ENCODE results near the gene IL18RAP. TPM values are rescaled to one million over a fixed set of nuclear protein-coding genes. Genes with fewer than 3 reads are reported as not detected.

The IL18RAP gene, protein sequence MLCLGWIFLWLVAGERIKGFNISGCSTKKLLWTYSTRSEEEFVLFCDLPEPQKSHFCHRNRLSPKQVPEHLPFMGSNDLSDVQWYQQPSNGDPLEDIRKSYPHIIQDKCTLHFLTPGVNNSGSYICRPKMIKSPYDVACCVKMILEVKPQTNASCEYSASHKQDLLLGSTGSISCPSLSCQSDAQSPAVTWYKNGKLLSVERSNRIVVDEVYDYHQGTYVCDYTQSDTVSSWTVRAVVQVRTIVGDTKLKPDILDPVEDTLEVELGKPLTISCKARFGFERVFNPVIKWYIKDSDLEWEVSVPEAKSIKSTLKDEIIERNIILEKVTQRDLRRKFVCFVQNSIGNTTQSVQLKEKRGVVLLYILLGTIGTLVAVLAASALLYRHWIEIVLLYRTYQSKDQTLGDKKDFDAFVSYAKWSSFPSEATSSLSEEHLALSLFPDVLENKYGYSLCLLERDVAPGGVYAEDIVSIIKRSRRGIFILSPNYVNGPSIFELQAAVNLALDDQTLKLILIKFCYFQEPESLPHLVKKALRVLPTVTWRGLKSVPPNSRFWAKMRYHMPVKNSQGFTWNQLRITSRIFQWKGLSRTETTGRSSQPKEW
- polyA plus RNA-seq (ENCODE audit: insufficient read length in 10 of 10), result under 1 TPM in 9 of 10 donors, not detected in 1; 0.15 to 0.70 (median 0.36) TPM
- long read RNA-seq, donor 1, result 0 reads
- long read RNA-seq, donor 2, result 0 reads
- long read RNA-seq, donor 3, result 0 reads
- long read RNA-seq, donor 4, result 0 reads
- long read RNA-seq, donor 5, partial matches to known transcripts, result 0 of 1 reads
- long read RNA-seq, donor 5, other reads (novel, unspliced or antisense), result 0 of 1 reads
- long read RNA-seq, donor 6, result 0 reads
- long read RNA-seq, donor 7, result 0 reads
- long read RNA-seq, donor 8, result 0 reads
- long read RNA-seq, donor 9, result 0 reads

DNA sequence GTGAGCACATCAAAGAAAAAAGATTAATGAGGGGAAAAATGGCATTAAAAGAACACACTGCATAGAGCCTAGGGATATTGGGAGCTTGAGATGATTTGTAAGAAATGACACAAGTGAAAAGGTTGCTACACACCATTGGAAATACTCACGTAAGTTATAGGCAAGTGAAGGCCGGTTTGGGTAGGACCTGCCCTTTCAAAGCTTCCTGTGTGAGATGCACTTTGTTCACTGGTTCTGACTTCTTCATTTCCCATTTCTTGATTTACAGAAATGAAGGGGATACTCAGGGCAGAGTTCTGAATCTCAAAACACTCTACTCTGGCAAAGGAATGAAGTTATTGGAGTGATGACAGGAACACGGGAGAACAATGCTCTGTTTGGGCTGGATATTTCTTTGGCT is at the start of gene IL18RAP:
Gene IL18RAP, plus strand, starts transcription at position 251 of the 400 bp plus-strand sequence. Its CDS starts 118 bp downstream, at position 369.
- no peak for DNase-seq

DNA sequence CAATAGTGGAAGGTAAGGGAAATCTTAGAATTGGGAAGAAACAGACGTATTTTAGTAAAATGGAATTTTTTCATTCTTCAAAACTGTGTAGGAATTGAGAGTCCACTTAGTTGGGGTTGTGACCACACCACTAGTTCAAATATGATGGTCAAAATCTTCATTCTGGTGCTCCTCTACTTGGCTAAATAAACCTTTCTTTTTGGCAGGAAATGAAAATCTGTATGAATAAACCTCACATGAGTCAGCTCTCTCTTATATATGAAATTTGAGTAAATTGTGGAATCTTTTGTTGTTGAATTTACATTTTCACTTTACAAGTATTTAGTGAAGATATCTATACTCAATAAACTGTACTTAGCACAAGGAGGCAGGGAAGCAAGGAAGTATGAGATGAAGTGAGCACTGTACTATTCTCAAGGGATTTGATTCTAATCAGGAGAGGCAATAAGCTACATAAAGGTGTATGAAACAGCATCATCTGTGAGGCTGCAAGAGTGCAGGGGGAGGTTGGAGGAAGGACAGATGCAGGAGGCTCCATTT is 46.8 kb upstream of the IL18RAP start:
- no peak for DNase-seq

DNA sequence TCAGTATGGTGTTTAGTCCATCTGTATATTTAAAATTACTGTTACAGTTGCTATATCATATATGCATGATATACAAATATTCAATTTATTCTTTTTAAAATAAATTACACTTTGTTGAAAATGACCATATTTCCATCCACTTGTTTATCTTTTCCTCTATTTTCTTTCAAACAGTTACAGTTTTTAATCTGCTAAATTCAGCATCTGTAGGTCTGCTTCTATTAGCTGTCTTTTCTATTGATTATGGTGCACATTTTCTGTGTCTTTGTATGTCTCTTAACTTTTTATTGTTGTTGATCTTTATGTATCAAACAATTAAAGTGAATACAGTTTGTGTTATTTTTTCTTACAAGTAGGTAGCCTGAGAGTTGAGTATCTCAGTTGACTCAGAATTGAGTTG is 39.2 kb upstream of the IL18RAP start:
- no peak for DNase-seq

DNA sequence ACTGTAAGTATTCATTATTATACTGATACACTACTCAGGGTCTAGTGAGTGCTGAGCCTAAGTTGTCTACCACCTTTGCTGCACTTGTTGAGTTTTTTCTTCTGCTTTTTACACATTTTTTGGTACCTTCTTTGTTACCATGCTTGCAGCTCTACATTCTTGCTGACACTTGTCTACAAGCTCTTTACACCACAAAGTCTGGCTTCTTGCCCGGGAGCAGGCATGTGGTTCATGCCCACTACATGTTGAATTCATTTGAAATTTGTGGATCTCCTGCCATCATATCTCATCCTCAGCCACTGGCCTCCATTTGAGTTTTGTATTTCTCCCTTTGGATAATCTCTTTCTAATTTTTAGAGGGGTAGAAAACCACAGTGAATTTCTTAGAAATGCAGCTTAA is 37.4 kb upstream of the IL18RAP start:
- DNase-seq, result no peak

DNA sequence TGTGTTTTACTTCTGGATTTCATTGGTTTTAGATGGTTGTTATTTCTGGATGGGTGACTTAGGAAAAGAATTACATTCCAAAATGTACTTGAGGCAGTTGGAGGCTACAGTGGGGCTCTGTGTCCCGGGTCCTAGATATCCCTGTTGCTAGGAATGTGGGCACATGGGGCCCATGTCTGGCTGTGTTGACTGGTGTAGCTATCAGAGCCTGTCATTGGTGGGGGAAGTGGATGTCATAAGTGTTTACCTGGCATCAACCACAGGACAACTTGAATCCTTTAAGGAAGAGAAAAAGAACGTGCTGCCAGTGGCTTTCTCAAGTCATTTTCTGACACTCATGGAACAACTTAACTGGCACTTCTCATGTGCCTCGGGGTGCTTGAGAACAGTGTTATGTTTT is 37.0 kb upstream of the IL18RAP start:
- DNase-seq, result no peak

DNA sequence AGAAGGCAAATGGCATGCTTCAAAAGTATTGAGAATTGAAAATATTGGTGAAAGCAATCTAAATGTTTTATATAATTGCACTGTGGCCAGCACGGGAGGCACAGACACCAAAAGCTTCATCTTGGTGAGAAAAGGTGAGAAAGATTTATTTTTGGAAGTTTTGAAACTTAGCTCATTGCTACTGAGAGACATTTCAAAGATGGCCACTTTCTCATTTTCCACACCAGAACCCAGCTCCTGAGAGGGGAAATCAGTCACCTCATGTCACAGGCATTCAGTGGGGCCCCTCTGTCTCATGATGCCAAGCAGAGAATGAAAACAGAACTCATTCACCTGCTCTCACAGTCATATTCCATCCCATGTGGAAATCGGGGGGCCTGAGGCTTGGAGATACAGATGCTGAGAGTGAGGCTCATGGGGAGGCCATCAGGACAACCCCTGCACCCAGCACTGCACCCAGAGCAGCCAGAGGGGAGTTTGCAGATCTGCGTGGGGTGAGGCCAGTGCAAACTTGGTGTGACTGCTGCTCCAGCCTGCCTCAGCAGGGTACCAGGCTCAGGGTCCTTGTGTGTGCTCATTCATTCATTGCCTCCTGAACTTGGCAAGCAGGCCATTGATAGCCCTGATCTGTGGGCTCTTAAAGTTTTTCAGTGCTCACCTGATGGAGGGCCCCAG is 36.0 kb upstream of the IL18RAP start:
- DNase-seq, result no peak

DNA sequence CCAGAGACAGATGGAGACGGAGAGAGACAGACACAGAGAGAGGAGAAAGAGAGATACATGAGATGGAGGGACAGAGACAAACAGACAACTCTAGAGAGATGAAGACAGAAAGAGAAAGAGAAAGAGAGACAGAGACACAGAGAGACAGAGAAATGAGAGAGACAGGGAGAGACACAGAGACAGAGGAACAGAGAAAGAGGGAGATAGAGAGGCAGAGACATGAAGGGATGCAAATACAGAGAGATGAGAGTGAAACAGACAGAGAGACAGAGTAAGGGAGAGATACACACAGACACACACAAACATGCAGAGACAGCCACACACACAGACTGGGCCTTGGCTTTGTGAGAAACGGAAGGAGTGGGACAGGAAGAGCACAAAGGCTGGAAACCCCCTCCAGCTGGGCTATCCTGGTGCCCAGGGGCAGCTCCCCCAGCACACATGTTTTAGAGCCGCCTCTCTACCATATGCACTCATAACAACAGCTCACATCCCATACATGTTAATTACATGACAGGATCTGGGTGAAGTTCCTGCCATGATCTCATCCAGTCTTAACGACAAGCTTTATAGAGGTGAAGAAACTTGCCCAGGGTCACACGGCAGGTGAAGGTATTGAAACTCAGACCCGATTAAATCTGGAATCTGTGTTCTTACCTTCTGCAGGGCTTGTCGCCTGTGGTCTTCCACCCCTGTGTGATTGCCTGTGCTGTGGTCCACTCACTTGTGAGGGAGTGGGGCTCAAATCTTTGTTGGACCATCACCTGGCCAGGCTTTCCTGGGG is 35.0 kb upstream of the IL18RAP start:
- DNase-seq, result no peak

DNA sequence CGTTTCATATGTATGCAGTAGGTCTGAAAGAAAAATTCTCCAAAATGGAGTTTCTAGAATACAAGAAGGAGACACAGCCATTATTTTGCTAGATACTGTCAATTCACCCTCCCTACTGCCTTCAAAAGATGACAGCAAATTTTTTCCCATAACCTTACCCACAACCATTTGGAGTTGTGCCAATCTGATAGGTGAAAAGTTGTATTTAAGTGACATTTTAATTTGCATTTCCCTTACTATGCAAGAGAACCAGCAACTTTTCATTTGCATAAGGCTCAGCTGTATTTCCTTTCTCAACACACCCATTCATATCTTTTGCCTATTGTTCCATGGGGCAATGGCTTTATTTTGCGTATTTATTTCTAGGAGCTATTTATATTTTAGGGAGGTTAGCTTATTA is 31.4 kb upstream of the IL18RAP start:
- DNase-seq, result no peak

DNA sequence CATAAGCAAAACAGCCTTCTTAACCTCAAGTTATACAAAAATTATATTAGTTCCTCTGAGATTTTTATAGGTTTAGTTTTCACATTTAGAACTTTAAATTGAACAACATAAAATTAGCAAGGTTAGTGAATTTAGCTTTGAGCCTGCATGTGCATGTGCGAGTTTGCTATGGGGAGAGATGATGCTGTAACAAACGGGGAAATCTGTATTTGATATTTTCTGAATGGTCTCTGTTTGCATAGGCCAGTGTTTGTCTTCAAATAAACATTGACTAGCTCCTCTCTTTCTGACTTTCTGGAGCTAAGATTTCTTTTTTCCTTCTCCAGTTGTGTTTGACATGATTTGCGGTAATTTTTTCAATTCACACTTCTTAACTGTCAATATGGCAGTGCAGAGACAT is 30.9 kb upstream of the IL18RAP start:
- no peak for DNase-seq

DNA sequence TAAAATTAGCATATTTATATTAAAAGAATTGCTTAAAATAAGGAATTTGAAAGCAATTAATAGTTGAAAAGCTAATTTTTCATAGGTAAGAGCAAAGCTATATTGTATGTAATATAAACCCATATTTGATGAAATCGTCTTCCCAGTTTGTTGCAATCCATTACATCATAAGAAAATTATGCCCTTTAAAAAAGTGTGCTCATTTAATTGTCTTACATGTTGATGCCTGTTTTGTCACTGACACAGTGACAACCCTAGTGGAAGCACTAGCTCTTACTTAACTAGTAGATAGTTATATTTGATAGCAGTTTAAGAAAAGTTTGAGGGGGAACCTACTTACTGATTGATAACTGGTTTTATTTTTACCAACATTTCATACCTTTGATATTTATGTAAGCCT is 30.0 kb upstream of the IL18RAP start:
- no peak for DNase-seq

DNA sequence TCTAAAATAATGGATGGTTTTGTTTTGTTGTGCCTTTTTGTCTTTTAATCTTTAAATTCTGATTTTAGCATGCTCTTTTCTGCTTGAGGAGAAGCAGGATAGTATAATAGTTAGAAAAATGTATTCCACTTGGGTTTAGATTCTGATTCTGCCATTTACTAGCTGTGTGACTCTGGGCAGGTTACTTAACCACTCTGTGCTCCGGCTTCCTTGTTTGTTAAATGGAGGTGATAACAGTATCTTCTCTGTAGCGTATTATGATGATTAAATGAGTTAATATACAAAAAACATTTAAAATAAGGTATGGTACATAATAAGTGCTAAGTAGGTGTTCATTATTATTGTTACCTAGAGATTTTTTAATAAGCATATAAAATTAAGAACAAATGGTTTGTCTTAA is 26.9 kb upstream of the IL18RAP start:
- no peak for DNase-seq

DNA sequence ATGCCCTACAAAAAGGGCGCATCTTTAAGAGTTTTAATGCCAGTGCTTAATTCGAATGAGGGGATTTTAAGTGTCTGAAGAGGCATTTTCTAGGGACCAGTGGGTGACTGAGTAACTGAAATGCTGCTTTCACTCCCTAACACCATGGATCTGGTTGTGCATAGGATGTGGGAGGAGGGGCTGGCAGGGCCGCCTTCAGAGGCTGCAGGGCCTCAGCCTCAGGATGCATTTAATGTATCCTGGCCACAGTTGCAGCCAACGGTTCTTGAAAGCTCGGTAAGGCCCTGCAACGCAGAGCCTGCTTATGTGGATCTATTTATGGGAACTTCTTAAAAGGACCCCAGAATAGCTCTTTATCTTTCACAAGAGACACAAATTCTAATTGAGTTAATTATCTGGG is 25.8 kb upstream of the IL18RAP start:
- DNase-seq, result peak in 1 of 3 donors; percentile 2

DNA sequence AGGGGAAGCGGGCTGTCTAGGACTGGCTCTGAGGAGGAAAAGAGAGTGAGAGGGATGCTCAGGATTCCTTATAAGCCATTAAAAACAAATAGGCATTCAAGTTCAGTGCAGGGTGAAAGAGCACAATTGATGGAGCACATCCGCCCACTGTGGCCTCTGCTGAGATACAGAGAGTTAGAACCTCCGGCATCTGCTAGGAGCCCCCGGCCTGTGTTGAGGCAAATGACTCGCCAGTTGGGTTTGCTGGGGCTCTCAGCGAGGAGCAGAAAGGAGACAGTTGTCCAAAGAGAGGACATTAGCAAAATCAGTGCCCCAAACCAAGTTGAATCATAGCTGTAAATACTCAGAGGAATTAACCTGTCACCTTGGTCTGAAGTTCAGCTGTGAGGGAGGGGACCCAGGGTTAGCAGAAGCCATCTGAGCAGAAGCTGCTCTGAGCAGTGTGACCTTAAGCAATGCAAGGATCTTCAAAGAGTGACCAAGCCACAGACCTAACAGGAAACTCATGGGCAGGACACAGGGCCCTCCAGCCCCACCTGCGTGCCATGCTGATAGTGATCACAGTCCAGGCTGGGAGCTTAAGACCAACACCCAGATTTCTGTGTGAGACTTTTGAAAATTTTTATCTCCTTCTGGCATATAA is 23.3 kb upstream of the IL18RAP start:
- no peak for DNase-seq

DNA sequence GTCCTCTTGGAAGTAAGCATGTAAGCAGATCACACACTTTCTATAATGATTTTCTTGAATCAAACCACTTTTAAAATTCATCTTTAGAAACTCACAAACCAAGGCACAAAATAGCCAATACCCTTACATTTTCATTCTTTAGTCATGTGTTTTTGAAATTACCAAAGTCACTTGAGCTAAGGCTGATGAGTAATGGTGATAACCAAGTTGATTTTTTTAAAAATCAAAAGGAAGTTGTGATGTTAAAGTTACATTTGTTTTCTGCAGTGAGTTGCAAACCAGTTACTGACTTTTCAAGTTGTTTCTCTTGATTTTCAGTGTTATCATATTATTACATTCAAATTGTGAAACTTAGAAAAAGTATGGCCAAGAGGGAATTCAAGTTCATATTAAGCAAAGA is 21.5 kb upstream of the IL18RAP start:
- no peak for DNase-seq

DNA sequence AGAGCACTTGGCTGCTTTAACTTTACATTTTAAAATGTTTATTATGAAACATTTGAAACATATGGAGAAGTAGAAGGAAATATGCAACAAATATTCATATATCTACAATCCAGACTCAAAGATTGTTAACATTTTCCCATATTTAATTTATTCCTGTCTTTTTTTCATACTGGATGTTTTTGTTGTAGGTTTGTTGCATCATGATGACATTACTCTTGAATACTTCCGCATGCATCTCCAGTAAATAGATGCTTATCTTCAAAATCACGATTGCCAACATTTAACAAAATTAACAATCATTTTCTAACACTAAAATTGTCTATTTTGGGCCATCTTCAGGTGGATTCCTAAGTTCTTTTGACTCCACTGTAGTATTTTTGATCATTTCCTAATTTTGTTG is 21.1 kb upstream of the IL18RAP start:
- no peak for DNase-seq

DNA sequence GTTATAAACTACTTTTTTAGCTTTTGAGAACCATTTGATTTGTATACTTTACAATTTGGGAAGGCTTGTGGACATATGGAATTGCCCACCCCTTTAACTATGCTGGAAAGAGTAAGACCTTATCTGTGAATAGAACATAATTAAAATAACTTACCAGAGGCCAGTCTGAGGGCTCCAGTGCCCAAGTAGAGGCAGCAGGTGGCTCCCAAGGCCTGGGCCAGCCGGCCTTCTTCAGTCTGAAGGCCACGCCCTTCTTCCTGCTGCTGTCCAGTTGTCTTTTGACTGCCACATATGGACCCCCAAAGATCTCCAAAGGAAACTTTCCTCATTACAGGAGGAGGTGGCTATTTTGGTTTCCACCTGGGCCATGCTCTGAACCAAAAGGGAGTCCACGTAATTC is 12.0 kb upstream of the IL18RAP start:
- DNase-seq, result no peak

DNA sequence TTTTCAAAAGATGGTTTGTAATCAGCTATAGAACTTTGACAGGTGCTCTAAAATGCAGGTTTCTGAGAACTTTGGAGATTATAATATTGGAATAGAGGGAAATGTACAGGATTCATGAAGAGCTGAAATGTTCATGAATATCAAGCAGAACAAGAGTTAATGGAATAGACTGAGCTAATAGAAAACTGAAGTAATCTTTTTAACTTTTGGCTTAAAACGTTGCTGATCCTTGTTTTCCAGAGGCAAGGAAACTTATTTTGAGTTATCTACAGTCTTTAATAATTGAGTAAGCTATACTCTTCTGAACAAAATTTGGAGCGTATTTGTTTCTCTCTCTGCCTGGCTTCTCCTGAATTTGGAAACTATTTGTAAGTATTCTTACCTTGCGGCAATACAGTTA is 10.8 kb upstream of the IL18RAP start:
- DNase-seq, result no peak

DNA sequence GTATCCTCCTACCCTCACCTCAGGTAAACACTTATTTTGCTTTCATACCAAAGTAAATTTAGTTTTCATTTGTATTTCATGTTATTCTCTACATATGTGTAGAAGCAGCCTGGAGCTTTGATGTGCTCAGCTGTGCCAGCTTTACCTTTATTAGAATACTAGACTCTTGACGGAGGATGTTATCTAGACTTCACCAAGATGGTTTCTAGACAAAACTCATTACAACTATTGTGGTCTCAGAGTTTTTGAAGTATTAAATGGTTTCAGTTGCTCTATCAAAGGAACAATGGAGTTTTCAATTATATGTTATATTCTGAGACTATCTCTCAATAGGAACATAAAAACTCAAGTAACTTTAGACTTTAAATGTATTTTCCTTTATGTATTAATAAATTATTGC is 5.0 kb upstream of the IL18RAP start:
- DNase-seq, result no peak

DNA sequence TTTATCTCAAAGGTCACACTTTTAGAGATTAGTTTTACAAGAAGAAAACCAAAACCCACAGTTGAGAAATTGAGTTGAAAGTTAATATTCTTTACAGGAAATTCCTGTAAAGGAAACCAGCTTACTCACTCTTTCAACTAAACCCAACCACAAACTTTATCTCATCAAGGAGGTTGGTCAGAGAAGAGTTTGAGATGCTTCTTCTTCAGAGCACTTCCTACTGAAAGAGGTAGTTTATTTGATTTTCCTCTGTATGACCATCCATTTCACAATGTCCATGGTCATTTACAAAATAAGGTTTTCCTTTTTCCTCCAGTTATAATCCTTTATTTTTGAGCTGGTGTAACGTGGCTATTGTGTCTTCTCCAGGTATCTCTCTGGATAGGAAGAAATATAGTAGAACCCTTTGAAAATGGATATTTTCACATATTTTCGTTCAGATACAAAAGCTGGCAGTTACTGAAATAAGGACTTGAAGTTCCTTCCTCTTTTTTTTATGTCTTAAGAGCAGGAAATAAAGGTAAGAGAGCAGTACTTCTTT is 4.5 kb upstream of the IL18RAP start:
- no peak for DNase-seq

DNA sequence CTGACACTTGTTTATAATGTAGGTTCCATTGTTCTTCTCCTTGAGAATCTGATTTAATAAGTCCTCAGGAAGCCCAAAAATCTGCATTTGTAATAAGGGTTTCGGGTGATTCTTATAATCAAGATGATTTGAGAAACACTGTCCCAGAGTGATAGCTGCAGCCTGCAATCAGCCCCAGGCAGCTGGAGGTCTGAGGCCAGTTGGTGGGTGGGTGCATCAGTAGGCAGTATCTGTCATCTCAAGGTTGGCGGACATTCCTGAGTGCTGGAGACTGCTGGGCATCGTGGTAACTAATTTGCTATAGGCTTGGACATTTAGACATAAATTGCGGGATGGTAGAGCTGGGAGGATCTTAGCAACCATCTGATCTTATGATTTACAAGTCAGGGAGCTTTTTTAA is 2.7 kb upstream of the IL18RAP start:
- DNase-seq, result no peak

Data from muscle of back (tissue), 13 donors.